ENCODE data around the gene KIF16B. TPM values are rescaled to one million over a fixed set of nuclear protein-coding genes. Genes with fewer than 3 reads are reported as not detected.

Gene KIF16B
- total and polyA plus RNA-seq, 9 of the 15 experiments (the other 6 are each of a cell fraction or from before 2014, with no cell fraction given), result 1.00 to 10.6 (median 8.5) TPM

GRCh38 chr20:16500197-16500596 lies 73.1 kb downstream of the KIF16B start:
- H3K4me1 ChIP-seq (replicated peaks in 1 of 2; ENCODE audit: control insufficient read depth in 2 of 2, insufficient read depth in 2 of 2, low read length in 2 of 2), result no peaks in the 10 kb centered on the region
- no peaks in the 10 kb centered on the region for H4K20me1 ChIP-seq (replicated peaks; ENCODE audit: control insufficient read depth, insufficient read depth, low read length)
- H3K27ac ChIP-seq (ENCODE audit: extremely low read depth, low read depth, low read length), result no peak overlapping the region
- intact Hi-C loops (cut with micrococcal nuclease) (no loop called here), in situ Hi-C loops (cut with MboI) (no loop called here)
- H2AFZ ChIP-seq (ENCODE audit: low read depth, low read length), result no peak overlapping the region
- peaks cover 5% of the 10 kb centered on the region; the same call in 1 of the 3 replicates for H3K36me3 ChIP-seq (ENCODE audit: control insufficient read depth, insufficient read depth, low read length)
- ATAC-seq, result no peak
- 57% methylated on average over 3 of the region's 3 CpGs for WGBS (ENCODE audit: insufficient coverage, low coverage, missing lambda C conversion rate)
- peak; percentile 48; the same call in 1 of the 2 replicates for TF ChIP-seq ZNF316 (IDR thresholded peaks at IDR 0.05)
- TF ChIP-seq GABPB1 (CRISPR knock-in tag; IDR thresholded peaks at IDR 0.05), result no peak
- no peaks in the 10 kb centered on the region for H3K79me2 ChIP-seq (ENCODE audit: control insufficient read depth, insufficient read depth, low read length)
- CTCF ChIA-PET (ENCODE audit: low intra/inter-chr PET ratio), result no interaction called here
- H3K9ac ChIP-seq (ENCODE audit: insufficient read depth in 1 of 2, low read depth in 2 of 2, low read length in 2 of 2), result no peak overlapping the region
- H3K9me3 ChIP-seq (replicated peaks; ENCODE audit: control insufficient read depth, insufficient read depth, low read depth, low read length), result no peaks in the 10 kb centered on the region
- POLR2A ChIA-PET, result no interaction called here
- no peak overlapping the region for H3K4me2 ChIP-seq (ENCODE audit: insufficient read depth, low read length)
- H3K9me1 ChIP-seq (ENCODE audit: control insufficient read depth, insufficient read depth, low read length), result no peaks in the 10 kb centered on the region
- BruUV-seq (replicated peaks), result no TSS peak
- no peak overlapping the region for H3K4me3 ChIP-seq
- no peak for DNase-seq (ENCODE audit: extremely low read depth in 1 of 4, low spot score in 3 of 4)
- no peaks in the 10 kb centered on the region for H3K27me3 ChIP-seq (ENCODE audit: control insufficient read depth in 2 of 2, insufficient read depth in 2 of 2, low read length in 2 of 2)
- no peak for FAIRE-seq

- no peak for DNase-seq (ENCODE audit: extremely low read depth in 1 of 4, low spot score in 3 of 4)
- ChIA-PET POLR2A (no interaction called here), CTCF (ENCODE audit: low intra/inter-chr PET ratio) (no interaction called here)
- in situ Hi-C loops (cut with MboI), result no loop called here
- H3K27ac ChIP-seq (ENCODE audit: extremely low read depth, low read depth, low read length), result no peak overlapping the region
- H3K4me2 ChIP-seq (ENCODE audit: insufficient read depth, low read length), result no peak overlapping the region
- H3K9ac ChIP-seq (ENCODE audit: insufficient read depth in 1 of 2, low read depth in 2 of 2, low read length in 2 of 2), result no peak overlapping the region
- H3K36me3 ChIP-seq (ENCODE audit: control insufficient read depth, insufficient read depth, low read length), result peaks cover 2% of the 10 kb centered on the region; the same call in 1 of the 3 replicates
- no peak overlapping the region for H3K4me3 ChIP-seq
- 66% methylated on average over 9 of the region's 10 CpGs for WGBS (ENCODE audit: insufficient coverage, low coverage, missing lambda C conversion rate)
- H4K20me1 ChIP-seq (replicated peaks; ENCODE audit: control insufficient read depth, insufficient read depth, low read length), result no peaks in the 10 kb centered on the region
- no peak for ATAC-seq
- no peaks in the 10 kb centered on the region for H3K79me2 ChIP-seq (ENCODE audit: control insufficient read depth, insufficient read depth, low read length)
- H3K9me3 ChIP-seq (replicated peaks; ENCODE audit: control insufficient read depth, insufficient read depth, low read depth, low read length), result no peaks in the 10 kb centered on the region
- intact Hi-C loops (cut with micrococcal nuclease), result no loop called here
- no peaks in the 10 kb centered on the region for H3K4me1 ChIP-seq (replicated peaks in 1 of 2; ENCODE audit: control insufficient read depth in 2 of 2, insufficient read depth in 2 of 2, low read length in 2 of 2)
- no peaks in the 10 kb centered on the region for H3K9me1 ChIP-seq (ENCODE audit: control insufficient read depth, insufficient read depth, low read length)
- BruUV-seq (replicated peaks), result no TSS peak
- FAIRE-seq, result no peak
- H3K27me3 ChIP-seq (ENCODE audit: control insufficient read depth in 2 of 2, insufficient read depth in 2 of 2, low read length in 2 of 2), result no peaks in the 10 kb centered on the region
- no peak for TF ChIP-seq TEAD2 (tag; IDR thresholded peaks at IDR 0.05)
- TF ChIP-seq ZNF140 (CRISPR knock-in tag; IDR thresholded peaks at IDR 0.05), result no peak
- TF ChIP-seq NRF1 (conservative IDR thresholded peaks at IDR 0.05 in 1 of 2, IDR thresholded peaks at IDR 0.05 in 1 of 2), result no peak
- no peak for TF ChIP-seq CSDE1 (IDR thresholded peaks at IDR 0.05)
- TF ChIP-seq CCAR2 (IDR thresholded peaks at IDR 0.05; ENCODE audit: low read depth, low read length), result no peak
- TF ChIP-seq RBM17 (IDR thresholded peaks at IDR 0.05; ENCODE audit: borderline replicate concordance, low read depth, low read length), result no peak
- no peak for TF ChIP-seq FOXO4 (CRISPR knock-in tag; IDR thresholded peaks at IDR 0.05)
- no peak for TF ChIP-seq ZBTB49 (CRISPR knock-in tag; IDR thresholded peaks at IDR 0.05; ENCODE audit: borderline replicate concordance)
- TF ChIP-seq BACH1 (tag; IDR thresholded peaks at IDR 0.05), result no peak
- TF ChIP-seq NFATC3 (IDR thresholded peaks at IDR 0.05), result no peak
- no peak overlapping the region for H2AFZ ChIP-seq (ENCODE audit: low read depth, low read length)
These were observed 74.6 kb downstream of the KIF16B start for GRCh38 chr20:16498526-16499253.
